GM12865 (cell line): ENCODE measurements around the gene TRAPPC8.
"Not testable (repeated sequence)": the region's sequence is repeated elsewhere in the genome, so short reads cannot be mapped to it uniquely, and the experiment has no call there.

Experiments used
- DNase-seq: peaks from one replicate; pipeline ENCODE4 v3.0.0; 2010; ENCODE audit warnings: low read depth
- H3K4me3 ChIP-seq: 2 replicates; pipeline ENCODE4 v1.5.1; 2011; ENCODE audit warnings: mild to moderate bottlenecking, low read depth, low read length, control low read depth
- CTCF ChIP-seq: IDR thresholded peaks from 2 replicates; pipeline ENCODE4 v1.5.1; 2011; ENCODE audit warnings: low read length, control low read depth, low read depth, inconsistent platforms; ENCODE audit not compliant: insufficient read depth; ENCODE audit errors: missing control alignments

TRAPPC8 gene

GRCh38 chr18:31957728-31958127 lies 14.8 kb upstream of the TRAPPC8 start:
- TF ChIP-seq CTCF, result no peak
- no peak overlapping the region for H3K4me3 ChIP-seq
- DNase-seq, result no peak

- TF ChIP-seq CTCF, result no peak
- no peak for DNase-seq
- no peak overlapping the region for H3K4me3 ChIP-seq
Observed at GRCh38 chr18:31954349-31954748, 11.4 kb upstream of the TRAPPC8 start.

- not testable (repeated sequence) for DNase-seq
Observed at GRCh38 chr18:31953699-31954098, 10.8 kb upstream of the TRAPPC8 start.

GRCh38 chr18:31952223-31952622 lies 9.3 kb upstream of the TRAPPC8 start:
- no peak overlapping the region for H3K4me3 ChIP-seq
- TF ChIP-seq CTCF, result no peak
- DNase-seq, result no peak

More at GRCh38 chr18:31953699-31954098, 10.8 kb upstream of the TRAPPC8 start:
- not testable (repeated sequence) for H3K4me3 ChIP-seq

- H3K4me3 ChIP-seq, result no peak overlapping the region
- DNase-seq, result no peak
- no peak for TF ChIP-seq CTCF
Observed at GRCh38 chr18:31950583-31950982, 7.7 kb upstream of the TRAPPC8 start.

- not testable (repeated sequence) for H3K4me3 ChIP-seq, DNase-seq
Observed at GRCh38 chr18:31948349-31948748, 5.4 kb upstream of the TRAPPC8 start.

- TF ChIP-seq CTCF, result no peak
- H3K4me3 ChIP-seq, result no peak overlapping the region
- DNase-seq, result no peak
Observed at GRCh38 chr18:31946305-31947046, 3.5 kb upstream of the TRAPPC8 start.
